Transverse colon (tissue), 4 donors: Measurements from ENCODE around the gene MED27. TPM values are rescaled to one million over a fixed set of nuclear protein-coding genes. Genes with fewer than 3 reads are reported as not detected.

Experiments used
- DNase-seq: peaks from one replicate; pipeline ENCODE4 v3.0.0-alpha.2; 2019
- H3K27ac ChIP-seq, 4 donors: fragments of 200-600 bp; sonication (generic); 2 replicates each; pipeline ENCODE4 v1.5.1; 2016 to 2018; ENCODE audit warnings: inconsistent platforms in 4 of 4
- H3K27me3 ChIP-seq: fragments of 200-600 bp; sonication (generic); 2 replicates; pipeline ENCODE4 v1.5.1; 2017; ENCODE audit warnings: inconsistent platforms
- H3K36me3 ChIP-seq, 4 donors: fragments of 200-600 bp; sonication (generic); 2 replicates each; pipeline ENCODE4 v1.5.1; 2017 to 2019; ENCODE audit warnings: inconsistent platforms in 4 of 4
- H3K4me1 ChIP-seq, 4 donors: fragments of 200-600 bp; sonication (generic); 2 replicates each; pipeline ENCODE4 v1.5.1; 2017 to 2020; ENCODE audit warnings: inconsistent platforms in 4 of 4
- H3K4me3 ChIP-seq, 4 donors: fragments of 200-600 bp; sonication (generic); 1 replicate in 1 of 4; 2 replicates in 3 of 4; pipeline versions ENCODE4 v1.5.1 to v1.6.1; 2017 to 2019; ENCODE audit warnings: inconsistent platforms in 4 of 4
- H3K9me3 ChIP-seq, 2 donors: fragments of 200-600 bp; sonication (generic); 2 replicates each; pipeline ENCODE4 v1.5.1; 2017 to 2019; ENCODE audit warnings: inconsistent platforms in 2 of 2
- CTCF ChIP-seq, 5 experiments: fragments of 200-600 bp in 3 of 5; fragments of 450-650 bp in 2 of 5; sonication (generic) in 3 of 5; IDR thresholded peaks; 1 replicate in 2 of 5; 2 replicates in 3 of 5; pipeline ENCODE4 v1.5.1; 2016 to 2017; ENCODE audit warnings: antibody characterized with exemption in 5 of 5, inconsistent platforms in 3 of 5, mild to moderate bottlenecking in 2 of 5, moderate library complexity in 1 of 5
- EP300 ChIP-seq: sonication (generic); formaldehyde crosslinking; IDR thresholded peaks from one replicate; pipeline ENCODE4 v1.6.1; 2017; ENCODE audit warnings: antibody characterized with exemption, low read depth
- POLR2A ChIP-seq: fragments of 450-650 bp; IDR thresholded peaks from one replicate; pipeline ENCODE4 v1.6.1; 2016; ENCODE audit warnings: antibody characterized with exemption, mild to moderate bottlenecking, moderate library complexity
- POLR2AphosphoS5 ChIP-seq, 3 donors: sonication (generic); formaldehyde crosslinking; IDR thresholded peaks; one replicate each; pipeline ENCODE4 v1.6.1; 2016; ENCODE audit warnings: antibody characterized with exemption in 3 of 3
- WGBS, 2 donors: methylation state at CpG; one replicate each; pipeline ENCODE4 v1.1.5; 2018; ENCODE audit warnings: low coverage in 1 of 2; 5-methylcytosine and 5-hydroxymethylcytosine counted together
- in situ Hi-C, 4 donors: fragments of 200-750 bp; cut with MboI; loops; one replicate each; pipeline versions ENCODE4 v1.15.0 to v1.15.1; 2017; ENCODE audit warnings: low sequenced_read_pairs in 3 of 4, low pct_ligation_motif_present in 1 of 4, low pct_unique_long_range_greater_than_20kb in 1 of 4
- intact Hi-C: fragments of 100-400 bp; cut with DNase I; formaldehyde crosslinking; loops from one replicate; pipeline ENCODE4 v1.15.1; 2023; ENCODE audit warnings: low total_unique reads
- total RNA-seq, 4 donors: library from RNA; depleted of rRNA; stranded (reverse); fragments of >200 nt; gene quantifications; one replicate each; pipeline ENCODE4 v1.1.0, GENCODE V29; 2016

MED27 gene
- total RNA-seq, 4 donors from 2014 or later = 2.6 to 12.6 (median 7.1) TPM

GRCh38 chr9:131912069-131912468 lies 167.6 kb downstream of the MED27 start:
- in situ Hi-C loops = no loop called here
- no peak for DNase-seq

GRCh38 chr9:131910572-131910971 lies 169.1 kb downstream of the MED27 start:
- no peak for DNase-seq
- WGBS, 2 donors = 92 to 93% methylated on average over 6 of the region's 7 CpGs
- Histone ChIP-seq H3K4me1 (no peaks in the 10 kb centered on the region), H3K4me3 (no peak overlapping the region), H3K27ac (no peak overlapping the region), H3K9me3 (no peaks in the 10 kb centered on the region), H3K27me3 (no peaks in the 10 kb centered on the region), H3K36me3 (no peaks in the 10 kb centered on the region)
- TF ChIP-seq POLR2A (no peak), CTCF (IDR thresholded peaks at IDR 0.05) (no peak), EP300 (no peak), POLR2AphosphoS5 (IDR thresholded peaks at IDR 0.05) (no peak)
- in situ Hi-C loops = no loop called here
- intact Hi-C loops = no loop called here

More at GRCh38 chr9:131912069-131912468, 167.6 kb downstream of the MED27 start:
- Histone ChIP-seq H3K27ac (no peak overlapping the region), H3K27me3 (no peaks in the 10 kb centered on the region), H3K36me3 (no peaks in the 10 kb centered on the region), H3K4me3 (no peak overlapping the region), H3K9me3 (no peaks in the 10 kb centered on the region), H3K4me1 (no peaks in the 10 kb centered on the region)
- no peak for TF ChIP-seq POLR2AphosphoS5 (IDR thresholded peaks at IDR 0.05)
- no peak for TF ChIP-seq EP300
- no peak for TF ChIP-seq CTCF (IDR thresholded peaks at IDR 0.05)
- TF ChIP-seq POLR2A = no peak
- intact Hi-C loops = no loop called here
- 83 to 100% methylated on average over 1 of the region's 1 CpG for WGBS, 2 donors

GRCh38 chr9:131905144-131905543 lies 174.5 kb downstream of the MED27 start:
- no peaks in the 10 kb centered on the region for H3K9me3 ChIP-seq
- DNase-seq = no peak
- 94% methylated on average over 3 of the region's 3 CpGs; no CpG with 5 or more reads in 1 of the 2 donors for WGBS, 2 donors
- intact Hi-C loops = no loop called here
- in situ Hi-C loops = no loop called here
- TF ChIP-seq POLR2A (no peak), EP300 (no peak), POLR2AphosphoS5 (IDR thresholded peaks at IDR 0.05) (no peak), CTCF (IDR thresholded peaks at IDR 0.05) (no peak)
- H3K27ac ChIP-seq = no peak overlapping the region
- no peaks in the 10 kb centered on the region for H3K4me1 ChIP-seq
- H3K36me3 ChIP-seq = no peaks in the 10 kb centered on the region
- no peak overlapping the region for H3K4me3 ChIP-seq
- no peaks in the 10 kb centered on the region for H3K27me3 ChIP-seq

- intact Hi-C loops = no loop called here
- WGBS, 2 donors = 95% methylated on average over 20 of the region's 20 CpGs; no CpG with 5 or more reads in 1 of the 2 donors
- TF ChIP-seq CTCF (IDR thresholded peaks at IDR 0.05) = no peak
- TF ChIP-seq POLR2A = no peak
- TF ChIP-seq POLR2AphosphoS5 (IDR thresholded peaks at IDR 0.05) = no peak
- TF ChIP-seq EP300 = no peak
Measured at GRCh38 chr9:131899296-131900228, 180.1 kb downstream of the MED27 start.

More at GRCh38 chr9:131899296-131900228, 180.1 kb downstream of the MED27 start:
- Histone ChIP-seq H3K4me1 (no peaks in the 10 kb centered on the region), H3K27me3 (no peaks in the 10 kb centered on the region), H3K27ac (no peak overlapping the region), H3K9me3 (no peaks in the 10 kb centered on the region), H3K36me3 (no peaks in the 10 kb centered on the region), H3K4me3 (no peak overlapping the region)
- DNase-seq = no peak
- in situ Hi-C loops = no loop called here
